ENCODE measurements around the gene ARFIP1.

DNA sequence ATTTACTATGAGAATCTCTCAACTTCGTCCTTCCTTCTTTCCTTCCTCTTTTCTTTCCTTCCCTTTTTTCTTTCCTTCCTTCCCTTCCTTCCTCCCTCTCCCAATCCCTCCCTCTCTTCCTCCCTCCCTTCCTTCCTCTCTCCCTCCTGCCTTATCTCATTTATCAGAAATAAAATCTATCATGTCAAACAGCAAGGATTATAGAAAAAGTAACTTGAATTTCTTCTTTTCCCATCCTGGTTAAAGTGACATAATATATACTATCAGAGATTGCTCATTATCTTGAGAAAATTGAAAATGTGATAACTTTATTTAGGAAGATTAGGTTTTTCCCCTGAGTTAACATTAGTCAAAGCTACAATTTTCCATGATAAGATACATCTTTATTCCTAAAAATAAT lies 5.8 kb upstream of the ARFIP1 start:
- TF ChIP-seq, protein P1, sequence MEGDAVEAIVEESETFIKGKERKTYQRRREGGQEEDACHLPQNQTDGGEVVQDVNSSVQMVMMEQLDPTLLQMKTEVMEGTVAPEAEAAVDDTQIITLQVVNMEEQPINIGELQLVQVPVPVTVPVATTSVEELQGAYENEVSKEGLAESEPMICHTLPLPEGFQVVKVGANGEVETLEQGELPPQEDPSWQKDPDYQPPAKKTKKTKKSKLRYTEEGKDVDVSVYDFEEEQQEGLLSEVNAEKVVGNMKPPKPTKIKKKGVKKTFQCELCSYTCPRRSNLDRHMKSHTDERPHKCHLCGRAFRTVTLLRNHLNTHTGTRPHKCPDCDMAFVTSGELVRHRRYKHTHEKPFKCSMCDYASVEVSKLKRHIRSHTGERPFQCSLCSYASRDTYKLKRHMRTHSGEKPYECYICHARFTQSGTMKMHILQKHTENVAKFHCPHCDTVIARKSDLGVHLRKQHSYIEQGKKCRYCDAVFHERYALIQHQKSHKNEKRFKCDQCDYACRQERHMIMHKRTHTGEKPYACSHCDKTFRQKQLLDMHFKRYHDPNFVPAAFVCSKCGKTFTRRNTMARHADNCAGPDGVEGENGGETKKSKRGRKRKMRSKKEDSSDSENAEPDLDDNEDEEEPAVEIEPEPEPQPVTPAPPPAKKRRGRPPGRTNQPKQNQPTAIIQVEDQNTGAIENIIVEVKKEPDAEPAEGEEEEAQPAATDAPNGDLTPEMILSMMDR (IDR thresholded peaks at IDR 0.05), result no peak
- TF ChIP-seq POLR2AphosphoS5 (IDR thresholded peaks at IDR 0.05), result no peak
